HCEC 1CT (cell line): ENCODE results near the gene GRIFIN.

Source experiments
- DNase-seq: peaks from one replicate; pipeline ENCODE4 v3.0.0-alpha.2; 2017

GRIFIN gene

DNA sequence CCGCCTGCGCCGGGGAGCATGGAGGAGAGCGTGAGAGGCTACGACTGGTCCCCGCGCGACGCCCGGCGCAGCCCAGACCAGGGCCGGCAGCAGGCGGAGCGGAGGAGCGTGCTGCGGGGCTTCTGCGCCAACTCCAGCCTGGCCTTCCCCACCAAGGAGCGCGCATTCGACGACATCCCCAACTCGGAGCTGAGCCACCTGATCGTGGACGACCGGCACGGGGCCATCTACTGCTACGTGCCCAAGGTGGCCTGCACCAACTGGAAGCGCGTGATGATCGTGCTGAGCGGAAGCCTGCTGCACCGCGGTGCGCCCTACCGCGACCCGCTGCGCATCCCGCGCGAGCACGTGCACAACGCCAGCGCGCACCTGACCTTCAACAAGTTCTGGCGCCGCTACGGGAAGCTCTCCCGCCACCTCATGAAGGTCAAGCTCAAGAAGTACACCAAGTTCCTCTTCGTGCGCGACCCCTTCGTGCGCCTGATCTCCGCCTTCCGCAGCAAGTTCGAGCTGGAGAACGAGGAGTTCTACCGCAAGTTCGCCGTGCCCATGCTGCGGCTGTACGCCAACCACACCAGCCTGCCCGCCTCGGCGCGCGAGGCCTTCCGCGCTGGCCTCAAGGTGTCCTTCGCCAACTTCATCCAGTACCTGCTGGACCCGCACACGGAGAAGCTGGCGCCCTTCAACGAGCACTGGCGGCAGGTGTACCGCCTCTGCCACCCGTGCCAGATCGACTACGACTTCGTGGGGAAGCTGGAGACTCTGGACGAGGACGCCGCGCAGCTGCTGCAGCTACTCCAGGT is 43.1 kb downstream of the GRIFIN start:
- no peak for DNase-seq

DNA sequence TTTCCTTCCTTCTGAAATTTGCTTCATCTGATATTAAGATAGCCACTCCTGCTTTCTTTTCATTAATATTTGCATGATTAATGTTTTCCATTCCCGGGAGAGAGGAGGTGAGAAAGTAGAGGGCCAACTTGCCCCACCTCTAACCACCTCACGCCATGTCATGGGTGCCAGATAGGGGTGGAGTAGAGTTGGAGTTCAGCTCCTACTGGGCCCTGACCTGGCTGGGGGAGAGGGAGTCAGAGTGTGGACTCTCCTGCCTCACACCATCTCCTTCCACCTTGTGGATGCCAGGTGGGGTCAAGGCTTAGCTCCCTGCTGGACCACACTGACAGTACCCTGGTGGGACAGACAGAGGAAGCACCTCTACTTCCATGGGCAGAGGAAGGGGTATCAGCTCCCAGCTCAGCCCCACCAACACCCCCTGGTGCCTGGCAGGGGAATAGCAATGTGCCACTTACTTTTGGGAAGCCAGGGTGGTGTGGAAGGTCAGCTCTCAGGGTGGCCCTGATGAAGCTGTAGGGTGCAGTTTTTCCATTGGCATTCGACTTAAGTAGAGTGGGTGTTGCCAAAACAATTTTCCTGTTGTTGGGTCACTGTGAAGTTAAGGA is 44.8 kb downstream of the GRIFIN start:
- DNase-seq: no peak

DNA sequence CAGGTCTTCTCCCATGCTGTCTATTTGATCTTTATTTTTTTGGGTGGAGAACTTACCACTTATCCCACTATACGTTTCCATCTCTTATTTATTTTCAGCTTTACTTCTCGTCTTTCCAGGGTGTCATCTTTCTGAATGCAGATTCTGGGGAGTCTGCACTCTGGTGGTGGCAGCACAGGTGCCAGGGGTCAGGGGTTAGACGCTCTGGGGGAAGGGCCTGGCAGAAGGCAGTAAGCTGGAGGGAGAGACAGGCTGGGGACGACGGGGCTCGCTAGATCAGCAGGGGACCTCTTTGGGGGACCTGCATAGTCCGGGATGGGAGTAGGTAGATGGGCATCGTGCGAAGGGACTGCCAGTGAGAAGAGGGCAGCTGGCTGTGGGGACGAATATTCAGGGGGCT is 50.4 kb downstream of the GRIFIN start:
- DNase-seq: no peak
